NCI-H748 (cell line): ENCODE results near the gene ADGRA1.
A peak's percentile ranks its signal among the peaks of the same experiment; 100 is the strongest.
"Not testable (repeated sequence)": the region's sequence is repeated elsewhere in the genome, so short reads cannot be mapped to it uniquely, and the experiment has no call there.

Experiments
- DNase-seq: peaks from one replicate; lab custom pipeline; 2025; ENCODE audit not compliant: unreplicated experiment; lab: John Stamatoyannopoulos, UW

ADGRA1 gene

DNA sequence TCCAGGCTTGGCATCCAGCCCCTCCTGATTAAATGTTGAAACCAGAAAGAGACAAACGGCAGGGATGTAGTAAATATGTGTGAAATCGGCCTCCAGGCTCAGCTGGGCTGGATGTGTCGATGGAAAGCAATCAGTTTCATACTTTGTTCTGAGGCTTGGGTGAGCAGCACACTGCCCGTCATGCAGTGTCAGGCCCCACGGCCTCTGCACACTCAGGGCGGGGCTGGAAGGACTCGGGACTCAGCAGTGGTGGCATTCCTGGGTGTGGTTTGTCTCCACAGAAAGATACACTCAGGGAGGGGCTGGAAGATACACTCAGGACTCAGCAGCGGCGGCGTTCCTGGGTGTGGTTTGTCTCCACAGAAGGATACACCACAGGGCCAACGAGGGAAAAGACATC lies 22.0 kb downstream of the ADGRA1 start:
- no peak for DNase-seq

- DNase-seq, result no peak
These were observed 22.4 kb downstream of the ADGRA1 start for GRCh38 chr10:133110133-133110532.

- DNase-seq, result peak; percentile 2
These were observed 23.0 kb downstream of the ADGRA1 start for GRCh38 chr10:133110609-133111275.

DNA sequence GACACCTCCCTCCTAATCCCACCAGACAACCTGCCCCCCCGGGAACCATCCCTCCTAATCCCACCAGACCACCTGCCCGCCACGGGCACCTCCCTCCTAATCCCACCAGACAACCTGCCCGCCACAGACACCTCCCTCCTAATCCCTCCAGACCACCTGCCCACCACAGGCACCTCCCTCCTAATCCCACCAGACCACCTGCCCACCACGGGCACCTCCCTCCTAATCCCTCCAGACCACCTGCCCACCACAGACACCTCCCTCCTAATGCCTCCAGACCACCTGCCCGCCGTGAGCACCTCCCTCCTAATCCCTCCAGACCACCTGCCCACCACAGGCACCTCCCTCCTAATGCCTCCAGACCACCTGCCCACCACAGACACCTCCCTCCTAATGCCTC lies 23.9 kb downstream of the ADGRA1 start:
- DNase-seq, result not testable (repeated sequence)

DNA sequence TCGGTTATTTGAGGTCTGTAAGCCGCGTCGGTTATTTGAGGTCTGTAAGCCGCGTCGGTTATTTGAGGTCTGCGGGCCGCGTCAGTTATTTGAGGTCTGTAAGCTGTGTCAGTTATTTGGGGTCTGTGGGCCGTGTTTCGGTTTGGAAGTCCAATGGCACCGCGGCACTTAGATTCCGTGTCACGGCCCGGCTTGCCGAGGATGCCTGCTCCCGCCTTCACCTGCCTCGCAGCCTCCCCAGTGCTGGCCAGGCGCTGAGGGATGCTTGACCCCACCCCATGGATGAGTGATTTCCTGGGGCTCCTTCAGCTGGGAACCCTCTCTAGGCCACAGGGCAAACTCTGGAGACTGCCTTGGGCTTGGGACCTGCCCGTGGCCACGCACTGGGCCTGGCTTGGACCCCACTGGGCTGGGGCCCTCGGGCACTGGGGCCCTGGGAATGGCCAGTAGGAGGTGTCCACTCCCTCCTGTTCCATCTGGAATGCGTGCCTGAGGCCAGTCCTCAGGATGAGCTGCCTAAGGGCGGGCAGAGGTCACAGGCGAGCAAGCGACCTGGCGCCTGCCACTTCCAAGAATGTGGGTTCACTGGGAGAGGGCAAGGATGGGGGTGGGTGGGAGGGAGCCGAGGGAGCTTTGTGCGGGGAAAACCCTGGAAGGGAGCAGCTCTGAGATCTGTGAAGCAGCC lies 25.6 kb downstream of the ADGRA1 start:
- no peak for DNase-seq

DNA sequence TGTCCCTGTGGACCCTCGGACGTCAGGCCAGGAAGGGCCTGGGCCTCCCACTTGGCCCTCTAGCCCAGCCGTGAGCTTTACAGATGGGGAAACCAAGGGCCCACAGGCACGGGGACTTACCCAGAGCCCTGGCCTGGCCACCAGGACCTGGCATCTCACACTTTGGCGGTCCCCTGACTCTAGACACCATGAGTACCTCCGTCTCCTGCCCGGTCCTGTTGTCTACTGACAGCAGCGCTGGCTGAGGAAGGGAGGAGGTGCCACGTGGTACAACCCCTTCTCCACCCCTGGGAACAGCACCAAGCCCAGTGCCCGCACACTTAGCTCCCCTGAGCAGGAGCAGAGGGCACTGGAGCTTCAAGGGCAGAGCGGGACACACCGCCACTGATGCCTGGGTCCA lies 26.1 kb downstream of the ADGRA1 start:
- no peak for DNase-seq

DNA sequence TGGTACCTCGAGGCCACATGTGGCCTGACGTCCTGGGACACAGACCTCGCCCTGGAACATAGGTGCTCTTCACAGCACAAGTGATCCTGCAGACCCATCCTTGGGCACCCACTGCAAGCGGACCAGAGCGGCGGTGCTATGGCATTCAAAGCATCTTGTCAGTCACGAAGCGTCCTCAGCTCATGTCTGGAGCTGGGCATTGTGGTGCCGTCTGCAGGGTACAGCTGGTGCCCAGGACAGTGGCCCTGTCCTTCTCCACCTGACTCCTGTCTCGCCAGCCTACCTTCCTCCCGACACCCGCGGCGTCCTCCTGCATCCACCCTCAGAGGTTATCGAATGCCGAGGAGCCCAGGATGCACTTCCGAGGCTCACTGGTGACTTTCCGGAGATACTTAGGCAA lies 26.5 kb downstream of the ADGRA1 start:
- DNase-seq, result no peak

DNA sequence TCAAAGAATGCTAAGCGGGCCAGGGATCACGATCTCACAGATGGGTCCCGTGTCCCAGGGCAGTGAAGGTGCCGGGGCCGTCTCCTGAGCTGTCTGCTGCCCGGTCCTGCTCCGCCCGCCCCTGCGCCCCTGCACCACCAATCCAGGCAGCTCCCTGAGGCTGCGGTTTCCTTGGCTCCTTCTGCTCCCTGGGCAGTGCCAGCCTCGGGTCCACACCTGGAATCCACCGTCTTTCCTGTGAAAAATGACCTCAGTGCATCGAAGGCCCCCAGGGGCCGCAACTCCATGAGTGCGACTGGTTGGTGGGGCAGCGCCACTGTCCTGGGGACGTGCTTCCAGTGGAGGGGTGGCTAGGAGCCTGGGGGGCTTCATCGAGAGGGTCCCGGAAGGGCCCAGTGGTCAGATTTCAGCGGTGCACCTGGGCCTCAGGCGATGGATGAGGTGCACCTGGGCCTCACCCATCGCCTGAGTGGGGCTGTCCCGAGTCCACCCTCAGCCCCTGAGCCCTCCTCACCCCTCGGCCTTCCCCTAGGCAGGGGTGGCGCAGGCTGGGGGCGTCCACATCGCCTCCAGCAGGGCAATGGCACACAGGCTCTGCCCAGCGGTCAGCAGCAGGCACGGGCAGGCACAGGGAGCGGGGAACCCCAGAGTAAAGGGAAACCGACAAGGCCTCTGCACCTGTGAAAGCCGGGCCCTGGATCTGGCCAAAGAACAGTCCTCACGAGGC lies 27.2 kb downstream of the ADGRA1 start:
- DNase-seq, result no peak

DNA sequence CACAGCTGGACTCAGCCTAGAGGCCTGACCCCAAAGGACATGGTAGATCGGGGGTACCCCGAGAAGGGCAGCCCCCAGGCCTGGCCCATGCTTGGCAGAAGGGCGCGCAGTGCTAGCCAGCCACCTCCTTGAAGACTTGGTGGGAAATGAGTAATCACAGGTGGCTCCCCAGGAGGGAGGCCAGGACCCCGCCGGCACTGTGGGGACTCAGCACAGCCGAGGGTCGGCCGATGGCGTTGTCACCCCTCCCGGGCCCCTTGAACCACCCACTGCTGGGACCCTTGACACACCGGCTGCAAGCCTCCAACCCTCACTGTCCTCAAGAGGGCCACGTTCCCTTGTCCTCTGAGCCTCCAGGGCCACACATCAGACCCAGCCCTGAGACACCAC lies 27.7 kb downstream of the ADGRA1 start:
- DNase-seq, result no peak

GRCh38 chr10:133115976-133116375 lies 28.3 kb downstream of the ADGRA1 start:
- no peak for DNase-seq

- no peak for DNase-seq
These were observed 28.7 kb downstream of the ADGRA1 start for GRCh38 chr10:133116455-133116854.

DNA sequence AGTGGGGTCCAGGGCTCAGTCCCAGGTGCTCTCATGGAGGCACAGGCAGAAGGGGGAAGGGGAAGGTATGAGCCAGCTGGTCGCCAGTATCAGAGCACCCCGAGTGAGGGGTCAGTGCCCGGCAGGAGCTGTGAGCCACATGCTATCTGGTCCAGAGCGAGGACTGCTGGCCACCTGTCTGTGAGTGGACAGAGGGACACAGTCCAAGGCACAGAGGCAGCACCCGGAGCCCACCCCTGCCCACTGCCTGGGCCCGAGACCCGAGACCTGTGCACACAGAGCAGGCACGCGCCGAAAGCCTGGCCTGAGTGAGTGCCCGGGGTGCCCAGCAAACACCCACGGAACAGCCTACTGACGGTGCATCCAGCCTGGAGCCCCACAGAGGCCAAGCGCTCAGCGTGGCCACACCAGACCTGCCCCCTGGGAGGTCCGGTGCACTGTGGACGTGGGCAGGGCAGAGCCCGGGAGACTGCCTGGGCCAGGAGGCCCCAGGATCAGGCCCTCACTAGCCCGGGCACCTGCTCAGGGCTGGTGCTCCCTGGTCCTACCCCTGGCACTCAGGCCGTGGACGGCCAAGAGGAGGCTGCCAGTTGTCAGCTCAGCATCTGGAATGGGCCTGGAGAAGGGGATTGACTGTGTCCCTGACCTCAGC lies 29.4 kb downstream of the ADGRA1 start:
- DNase-seq, result no peak

GRCh38 chr10:133117688-133118071 lies 30.0 kb downstream of the ADGRA1 start:
- DNase-seq, result no peak

DNA sequence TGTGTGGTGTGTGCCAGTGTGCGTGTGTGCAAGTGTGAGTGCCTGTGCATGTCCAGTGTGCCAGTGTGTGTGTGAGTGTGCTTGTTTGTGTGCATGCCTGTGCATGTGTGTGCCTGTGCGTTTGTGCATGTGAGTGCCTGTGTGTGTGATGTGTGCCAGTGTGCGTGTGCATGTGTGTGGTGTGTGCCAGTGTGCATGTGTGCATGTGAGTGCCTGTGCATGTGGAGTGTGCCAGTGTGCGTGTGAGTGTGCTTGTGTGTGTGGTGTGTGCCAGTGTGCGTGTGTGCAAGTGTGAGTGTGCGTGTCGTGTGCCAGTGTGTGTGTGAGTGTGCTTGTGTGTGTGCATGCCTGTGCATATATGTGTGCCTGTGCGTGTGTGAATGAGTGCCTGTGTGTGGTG lies 33.8 kb downstream of the ADGRA1 start:
- no peak for DNase-seq

DNA sequence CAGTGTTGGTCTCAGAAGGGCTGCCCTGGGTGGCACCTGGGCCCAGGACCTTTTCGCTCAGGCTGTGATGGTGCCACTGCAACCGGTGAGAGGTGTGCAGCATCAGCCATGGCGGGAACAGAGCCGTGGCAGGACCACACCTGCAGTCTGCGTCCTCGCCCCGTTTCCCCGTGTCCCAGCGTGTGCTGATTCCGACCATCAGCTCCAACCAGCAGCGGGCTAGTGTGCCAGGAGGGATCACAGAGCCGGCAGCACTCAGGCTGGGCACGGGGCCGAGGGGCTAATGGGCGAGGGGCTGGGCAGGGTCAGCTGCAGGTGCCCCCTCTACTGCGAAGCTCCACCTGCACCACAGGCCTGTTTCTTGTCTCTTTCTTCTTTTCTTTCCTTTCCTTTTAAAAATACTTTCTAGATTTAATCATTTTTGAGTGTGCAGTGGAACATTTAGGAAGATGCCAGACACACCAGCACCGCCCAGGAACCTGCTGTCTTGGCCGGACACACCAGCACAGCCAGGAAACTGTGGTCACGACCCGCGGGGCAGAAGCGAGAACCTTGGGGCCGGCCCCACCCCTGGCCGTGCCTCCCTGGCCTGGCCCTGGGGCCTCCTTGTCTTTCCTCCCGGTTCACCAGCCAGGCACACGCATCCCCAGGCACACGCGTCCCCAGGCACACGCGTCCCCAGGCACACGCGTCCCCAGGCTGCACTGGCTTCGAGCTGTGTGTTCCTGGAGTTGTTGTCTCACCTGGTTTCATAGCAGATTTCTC lies 34.6 kb downstream of the ADGRA1 start:
- DNase-seq, result no peak

- DNase-seq, result no peak
These were observed 35.5 kb downstream of the ADGRA1 start for GRCh38 chr10:133123050-133123745.

GRCh38 chr10:133123746-133124356 lies 36.1 kb downstream of the ADGRA1 start:
- no peak for DNase-seq

- DNase-seq, result no peak
These were observed 36.9 kb downstream of the ADGRA1 start for GRCh38 chr10:133124357-133125211.

DNA sequence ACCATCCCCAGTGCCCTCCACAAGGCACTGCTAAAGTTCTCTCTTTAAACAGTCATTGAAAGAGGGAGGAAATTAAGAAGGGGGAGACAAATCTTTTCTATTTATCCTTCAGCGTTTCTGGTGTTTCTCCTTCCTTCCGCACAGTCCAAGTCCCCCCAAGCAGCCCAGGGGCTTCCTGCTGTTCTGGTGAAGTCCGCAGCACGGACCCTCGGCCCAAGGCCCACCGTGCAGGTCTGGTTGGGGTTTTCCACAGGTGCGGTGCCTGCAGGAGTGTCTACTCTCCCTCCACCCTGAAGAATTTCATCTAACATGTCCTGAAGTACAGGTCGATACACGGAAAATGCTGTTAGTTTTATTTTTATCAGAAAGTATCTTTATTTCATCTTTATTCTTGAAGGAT lies 38.2 kb downstream of the ADGRA1 start:
- DNase-seq, result no peak
